Measurements from ENCODE around the gene SLC5A1. TPM values are rescaled to one million over a fixed set of nuclear protein-coding genes. Genes with fewer than 3 reads are reported as not detected.

The SLC5A1 gene
- total and polyA plus RNA-seq, 2 experiments from 2014 or later: 0.03 TPM; not detected in 1

- Histone ChIP-seq H2AFZ (no peak overlapping the region), H3K9me2 (ENCODE audit: insufficient read depth) (no peaks in the 10 kb centered on the region), H3K4me2 (no peak overlapping the region), H3K4me1 (ENCODE audit: insufficient read depth) (no peaks in the 10 kb centered on the region), H4K20me1 (replicated peaks; ENCODE audit: insufficient read depth) (no peaks in the 10 kb centered on the region), H3K27ac (ENCODE audit: low read depth) (no peak overlapping the region), H3K79me2 (replicated peaks; ENCODE audit: insufficient read depth) (no peaks in the 10 kb centered on the region), H3K36me3 (ENCODE audit: insufficient read depth) (no peaks in the 10 kb centered on the region), H3F3A (replicated peaks; ENCODE audit: low read depth) (no peaks in the 10 kb centered on the region), H3K27me3 (ENCODE audit: insufficient read depth) (0 out of 2 replicates have a peak, but pooled peaks cover 3% of the 10 kb centered on the region), H3K4me3 (no peak overlapping the region)
- no peak overlapping the region for H3K27ac Mint-ChIP-seq
- no peaks in the 10 kb centered on the region for H3K4me1 Mint-ChIP-seq
- H3K4me3 Mint-ChIP-seq: no peak overlapping the region
- peaks cover 12% of the 10 kb centered on the region for H3K9me3 Mint-ChIP-seq
- peaks cover 6% of the 10 kb centered on the region; the same call in 1 of the 3 replicates for H3K36me3 Mint-ChIP-seq (ENCODE audit: low read depth)
- DNase-seq (ENCODE audit: low spot score) (no peak), ATAC-seq (no peak)
- H3K27me3 Mint-ChIP-seq (ENCODE audit: insufficient read depth, low read depth, poor library complexity): peaks cover 6% of the 10 kb centered on the region
- TF ChIP-seq CTCF (conservative IDR thresholded peaks at IDR 0.05; ENCODE audit: low read depth in 2 of 2) (no peak), STAT1 (IDR thresholded peaks at IDR 0.05; ENCODE audit: unreplicated experiment) (no peak), REST (IDR thresholded peaks at IDR 0.05; ENCODE audit: unreplicated experiment) (no peak), EZH2 (IDR thresholded peaks at IDR 0.05; ENCODE audit: low read depth, unreplicated experiment) (no peak), ZNF331 (CRISPR knock-in tag; IDR thresholded peaks at IDR 0.05; ENCODE audit: low read depth) (no peak), JUNB (IDR thresholded peaks at IDR 0.05; ENCODE audit: unreplicated experiment) (no peak), ZNF114 (CRISPR knock-in tag; IDR thresholded peaks at IDR 0.05) (no peak), CREB1 (CRISPR knock-in tag; IDR thresholded peaks at IDR 0.05; ENCODE audit: low read depth) (no peak), EZH2phosphoT487 (IDR thresholded peaks at IDR 0.05; ENCODE audit: unreplicated experiment) (no peak), NANOG (IDR thresholded peaks at IDR 0.05; ENCODE audit: borderline replicate concordance) (no peak), POLR2AphosphoS5 (IDR thresholded peaks at IDR 0.05; ENCODE audit: low read depth) (no peak)
- TF ChIP-seq, protein P1, sequence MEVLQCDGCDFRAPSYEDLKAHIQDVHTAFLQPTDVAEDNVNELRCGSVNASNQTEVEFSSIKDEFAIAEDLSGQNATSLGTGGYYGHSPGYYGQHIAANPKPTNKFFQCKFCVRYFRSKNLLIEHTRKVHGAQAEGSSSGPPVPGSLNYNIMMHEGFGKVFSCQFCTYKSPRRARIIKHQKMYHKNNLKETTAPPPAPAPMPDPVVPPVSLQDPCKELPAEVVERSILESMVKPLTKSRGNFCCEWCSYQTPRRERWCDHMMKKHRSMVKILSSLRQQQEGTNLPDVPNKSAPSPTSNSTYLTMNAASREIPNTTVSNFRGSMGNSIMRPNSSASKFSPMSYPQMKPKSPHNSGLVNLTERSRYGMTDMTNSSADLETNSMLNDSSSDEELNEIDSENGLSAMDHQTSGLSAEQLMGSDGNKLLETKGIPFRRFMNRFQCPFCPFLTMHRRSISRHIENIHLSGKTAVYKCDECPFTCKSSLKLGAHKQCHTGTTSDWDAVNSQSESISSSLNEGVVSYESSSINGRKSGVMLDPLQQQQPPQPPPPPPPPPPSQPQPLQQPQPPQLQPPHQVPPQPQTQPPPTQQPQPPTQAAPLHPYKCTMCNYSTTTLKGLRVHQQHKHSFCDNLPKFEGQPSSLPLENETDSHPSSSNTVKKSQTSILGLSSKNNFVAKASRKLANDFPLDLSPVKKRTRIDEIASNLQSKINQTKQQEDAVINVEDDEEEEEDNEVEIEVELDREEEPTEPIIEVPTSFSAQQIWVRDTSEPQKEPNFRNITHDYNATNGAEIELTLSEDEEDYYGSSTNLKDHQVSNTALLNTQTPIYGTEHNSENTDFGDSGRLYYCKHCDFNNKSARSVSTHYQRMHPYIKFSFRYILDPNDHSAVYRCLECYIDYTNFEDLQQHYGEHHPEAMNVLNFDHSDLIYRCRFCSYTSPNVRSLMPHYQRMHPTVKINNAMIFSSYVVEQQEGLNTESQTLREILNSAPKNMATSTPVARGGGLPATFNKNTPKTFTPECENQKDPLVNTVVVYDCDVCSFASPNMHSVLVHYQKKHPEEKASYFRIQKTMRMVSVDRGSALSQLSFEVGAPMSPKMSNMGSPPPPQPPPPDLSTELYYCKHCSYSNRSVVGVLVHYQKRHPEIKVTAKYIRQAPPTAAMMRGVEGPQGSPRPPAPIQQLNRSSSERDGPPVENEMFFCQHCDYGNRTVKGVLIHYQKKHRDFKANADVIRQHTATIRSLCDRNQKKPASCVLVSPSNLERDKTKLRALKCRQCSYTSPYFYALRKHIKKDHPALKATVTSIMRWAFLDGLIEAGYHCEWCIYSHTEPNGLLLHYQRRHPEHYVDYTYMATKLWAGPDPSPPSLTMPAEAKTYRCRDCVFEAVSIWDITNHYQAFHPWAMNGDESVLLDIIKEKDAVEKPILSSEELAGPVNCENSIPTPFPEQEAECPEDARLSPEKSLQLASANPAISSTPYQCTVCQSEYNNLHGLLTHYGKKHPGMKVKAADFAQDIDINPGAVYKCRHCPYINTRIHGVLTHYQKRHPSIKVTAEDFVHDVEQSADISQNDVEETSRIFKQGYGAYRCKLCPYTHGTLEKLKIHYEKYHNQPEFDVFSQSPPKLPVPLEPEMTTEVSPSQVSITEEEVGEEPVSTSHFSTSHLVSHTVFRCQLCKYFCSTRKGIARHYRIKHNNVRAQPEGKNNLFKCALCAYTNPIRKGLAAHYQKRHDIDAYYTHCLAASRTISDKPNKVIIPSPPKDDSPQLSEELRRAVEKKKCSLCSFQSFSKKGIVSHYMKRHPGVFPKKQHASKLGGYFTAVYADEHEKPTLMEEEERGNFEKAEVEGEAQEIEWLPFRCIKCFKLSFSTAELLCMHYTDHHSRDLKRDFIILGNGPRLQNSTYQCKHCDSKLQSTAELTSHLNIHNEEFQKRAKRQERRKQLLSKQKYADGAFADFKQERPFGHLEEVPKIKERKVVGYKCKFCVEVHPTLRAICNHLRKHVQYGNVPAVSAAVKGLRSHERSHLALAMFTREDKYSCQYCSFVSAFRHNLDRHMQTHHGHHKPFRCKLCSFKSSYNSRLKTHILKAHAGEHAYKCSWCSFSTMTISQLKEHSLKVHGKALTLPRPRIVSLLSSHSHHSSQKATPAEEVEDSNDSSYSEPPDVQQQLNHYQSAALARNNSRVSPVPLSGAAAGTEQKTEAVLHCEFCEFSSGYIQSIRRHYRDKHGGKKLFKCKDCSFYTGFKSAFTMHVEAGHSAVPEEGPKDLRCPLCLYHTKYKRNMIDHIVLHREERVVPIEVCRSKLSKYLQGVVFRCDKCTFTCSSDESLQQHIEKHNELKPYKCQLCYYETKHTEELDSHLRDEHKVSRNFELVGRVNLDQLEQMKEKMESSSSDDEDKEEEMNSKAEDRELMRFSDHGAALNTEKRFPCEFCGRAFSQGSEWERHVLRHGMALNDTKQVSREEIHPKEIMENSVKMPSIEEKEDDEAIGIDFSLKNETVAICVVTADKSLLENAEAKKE (CRISPR knock-in tag; IDR thresholded peaks at IDR 0.05): no peak
- TF ChIP-seq, protein P2, sequence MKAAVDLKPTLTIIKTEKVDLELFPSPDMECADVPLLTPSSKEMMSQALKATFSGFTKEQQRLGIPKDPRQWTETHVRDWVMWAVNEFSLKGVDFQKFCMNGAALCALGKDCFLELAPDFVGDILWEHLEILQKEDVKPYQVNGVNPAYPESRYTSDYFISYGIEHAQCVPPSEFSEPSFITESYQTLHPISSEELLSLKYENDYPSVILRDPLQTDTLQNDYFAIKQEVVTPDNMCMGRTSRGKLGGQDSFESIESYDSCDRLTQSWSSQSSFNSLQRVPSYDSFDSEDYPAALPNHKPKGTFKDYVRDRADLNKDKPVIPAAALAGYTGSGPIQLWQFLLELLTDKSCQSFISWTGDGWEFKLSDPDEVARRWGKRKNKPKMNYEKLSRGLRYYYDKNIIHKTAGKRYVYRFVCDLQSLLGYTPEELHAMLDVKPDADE (IDR thresholded peaks at IDR 0.05): no peak
Measured at GRCh38 chr22:32013200-32013599, 29.9 kb upstream of the SLC5A1 start.

Data from GM23338 (cell line).